ENCODE results near the gene ANAPC4.

Gene ANAPC4

DNA sequence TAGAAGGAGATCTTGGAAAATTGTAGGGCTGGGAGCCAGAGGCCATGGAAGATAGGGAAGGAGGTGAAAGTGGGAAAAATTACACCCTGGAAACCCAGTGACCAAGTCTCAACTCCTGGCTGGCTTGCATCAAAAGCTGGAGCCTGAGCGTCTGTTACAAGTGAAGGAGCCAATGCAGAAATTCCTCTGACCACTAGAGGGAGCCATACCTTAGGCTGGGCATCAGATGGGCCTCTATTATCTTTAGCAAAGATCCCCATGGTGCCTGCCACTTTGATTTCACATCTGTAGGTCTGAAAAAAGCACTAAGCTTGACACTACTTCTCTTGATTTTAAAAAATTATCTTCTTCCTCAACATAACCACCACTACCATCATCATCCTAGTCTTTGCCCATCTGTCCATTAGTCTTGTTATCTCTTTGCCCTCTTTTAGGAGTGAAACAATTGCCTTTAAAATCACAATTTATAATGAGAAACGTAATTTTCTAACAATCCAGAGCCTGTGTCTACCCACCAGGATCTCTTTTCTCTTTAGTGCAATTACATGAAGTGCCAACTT lies 62.9 kb downstream of the ANAPC4 start:
- peak; percentile 67; the same call in 2 of the 3 replicates for ATAC-seq (ENCODE audit: low read depth)
- Histone ChIP-seq H3K4me3 (ENCODE audit: severe bottlenecking) (no peak overlapping the region), H3K27ac (ENCODE audit: poor library complexity, severe bottlenecking) (no peak overlapping the region), H3K4me1 (ENCODE audit: insufficient read depth, poor library complexity, severe bottlenecking) (no peaks in the 10 kb centered on the region), H3K36me3 (ENCODE audit: low read depth) (no peaks in the 10 kb centered on the region), H3K27me3 (ENCODE audit: insufficient read depth, poor library complexity, severe bottlenecking) (no peaks in the 10 kb centered on the region), H3K9me3 (ENCODE audit: severe bottlenecking) (no peaks in the 10 kb centered on the region)
- TF ChIP-seq, protein P1, sequence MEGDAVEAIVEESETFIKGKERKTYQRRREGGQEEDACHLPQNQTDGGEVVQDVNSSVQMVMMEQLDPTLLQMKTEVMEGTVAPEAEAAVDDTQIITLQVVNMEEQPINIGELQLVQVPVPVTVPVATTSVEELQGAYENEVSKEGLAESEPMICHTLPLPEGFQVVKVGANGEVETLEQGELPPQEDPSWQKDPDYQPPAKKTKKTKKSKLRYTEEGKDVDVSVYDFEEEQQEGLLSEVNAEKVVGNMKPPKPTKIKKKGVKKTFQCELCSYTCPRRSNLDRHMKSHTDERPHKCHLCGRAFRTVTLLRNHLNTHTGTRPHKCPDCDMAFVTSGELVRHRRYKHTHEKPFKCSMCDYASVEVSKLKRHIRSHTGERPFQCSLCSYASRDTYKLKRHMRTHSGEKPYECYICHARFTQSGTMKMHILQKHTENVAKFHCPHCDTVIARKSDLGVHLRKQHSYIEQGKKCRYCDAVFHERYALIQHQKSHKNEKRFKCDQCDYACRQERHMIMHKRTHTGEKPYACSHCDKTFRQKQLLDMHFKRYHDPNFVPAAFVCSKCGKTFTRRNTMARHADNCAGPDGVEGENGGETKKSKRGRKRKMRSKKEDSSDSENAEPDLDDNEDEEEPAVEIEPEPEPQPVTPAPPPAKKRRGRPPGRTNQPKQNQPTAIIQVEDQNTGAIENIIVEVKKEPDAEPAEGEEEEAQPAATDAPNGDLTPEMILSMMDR (IDR thresholded peaks at IDR 0.05; ENCODE audit: poor library complexity, severe bottlenecking), result peak; percentile 93
- DNase-seq (ENCODE audit: low spot score), result no peak

DNA sequence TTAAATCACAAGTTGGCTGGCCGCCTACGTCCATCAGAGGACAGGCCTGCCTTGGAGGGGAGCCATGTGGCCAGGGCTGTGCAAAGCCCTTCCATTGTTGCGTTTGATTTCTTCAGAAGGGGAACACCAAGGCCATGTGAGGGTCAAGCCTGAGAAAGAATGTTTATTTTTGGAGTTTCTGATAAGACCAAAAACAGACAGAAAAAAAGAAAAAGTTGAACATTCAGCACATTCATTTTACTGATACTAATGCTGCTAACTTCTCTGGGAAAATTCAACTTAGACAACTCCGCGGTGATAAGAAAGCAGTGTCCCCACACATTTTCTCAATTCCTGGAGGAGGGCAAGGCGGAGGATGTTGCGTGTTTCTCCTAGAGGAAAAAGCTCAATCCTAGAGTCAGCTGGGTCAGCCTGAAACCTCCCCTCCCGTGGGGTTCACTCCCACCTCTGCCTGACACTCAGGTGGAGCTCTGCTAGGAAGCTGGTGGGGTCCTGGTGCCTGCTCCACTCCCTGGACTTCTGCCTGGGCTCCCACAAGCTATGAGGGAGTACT lies 63.5 kb downstream of the ANAPC4 start:
- no peaks in the 10 kb centered on the region for H3K4me1 ChIP-seq (ENCODE audit: insufficient read depth, poor library complexity, severe bottlenecking)
- H3K4me3 ChIP-seq (ENCODE audit: severe bottlenecking), result no peak overlapping the region
- no peak overlapping the region for H3K27ac ChIP-seq (ENCODE audit: poor library complexity, severe bottlenecking)
- TF ChIP-seq, protein P1 (IDR thresholded peaks at IDR 0.05; ENCODE audit: poor library complexity, severe bottlenecking), result no peak
- no peaks in the 10 kb centered on the region for H3K27me3 ChIP-seq (ENCODE audit: insufficient read depth, poor library complexity, severe bottlenecking)
- H3K9me3 ChIP-seq (ENCODE audit: severe bottlenecking), result no peaks in the 10 kb centered on the region
- H3K36me3 ChIP-seq (ENCODE audit: low read depth), result no peaks in the 10 kb centered on the region
- no peak for DNase-seq (ENCODE audit: low spot score)
- ATAC-seq (ENCODE audit: low read depth), result no peak

DNA sequence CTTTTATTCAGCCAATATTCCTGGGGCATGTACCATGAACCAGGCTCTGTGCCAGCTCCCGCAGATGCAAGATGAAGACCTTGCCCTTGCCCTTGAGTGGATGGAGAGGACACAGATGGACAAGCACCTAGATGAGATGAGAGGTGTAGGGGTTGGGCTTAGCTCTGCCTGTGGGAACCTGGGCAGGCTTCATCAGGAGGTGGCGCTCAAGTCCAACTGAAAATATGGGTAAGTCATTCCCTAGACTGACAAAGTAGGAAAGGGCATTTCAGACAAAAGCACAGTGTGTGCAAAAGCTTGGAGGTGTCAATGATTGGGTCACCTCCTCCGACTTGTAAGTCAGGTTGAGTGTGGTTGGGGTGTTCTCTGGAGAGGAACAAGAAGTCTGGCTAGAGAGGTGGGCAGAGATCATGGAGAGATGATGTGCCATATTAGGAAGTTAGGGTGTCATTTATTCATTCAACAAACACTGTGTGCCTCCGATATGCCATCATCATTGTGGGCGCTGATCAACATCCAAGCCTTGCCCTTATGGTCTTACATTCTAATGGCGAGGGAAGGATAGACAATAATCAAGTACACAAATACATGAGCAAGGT lies 64.6 kb downstream of the ANAPC4 start:
- H3K36me3 ChIP-seq (ENCODE audit: low read depth), result no peaks in the 10 kb centered on the region
- H3K27me3 ChIP-seq (ENCODE audit: insufficient read depth, poor library complexity, severe bottlenecking), result no peaks in the 10 kb centered on the region
- H3K9me3 ChIP-seq (ENCODE audit: severe bottlenecking), result no peaks in the 10 kb centered on the region
- DNase-seq (ENCODE audit: low spot score) (no peak), ATAC-seq (ENCODE audit: low read depth) (peak; percentile 95)
- H3K4me3 ChIP-seq (ENCODE audit: severe bottlenecking), result no peak overlapping the region
- TF ChIP-seq, protein P1 (IDR thresholded peaks at IDR 0.05; ENCODE audit: poor library complexity, severe bottlenecking), result peak; percentile 82
- H3K27ac ChIP-seq (ENCODE audit: poor library complexity, severe bottlenecking), result no peak overlapping the region
- no peaks in the 10 kb centered on the region for H3K4me1 ChIP-seq (ENCODE audit: insufficient read depth, poor library complexity, severe bottlenecking)

DNA sequence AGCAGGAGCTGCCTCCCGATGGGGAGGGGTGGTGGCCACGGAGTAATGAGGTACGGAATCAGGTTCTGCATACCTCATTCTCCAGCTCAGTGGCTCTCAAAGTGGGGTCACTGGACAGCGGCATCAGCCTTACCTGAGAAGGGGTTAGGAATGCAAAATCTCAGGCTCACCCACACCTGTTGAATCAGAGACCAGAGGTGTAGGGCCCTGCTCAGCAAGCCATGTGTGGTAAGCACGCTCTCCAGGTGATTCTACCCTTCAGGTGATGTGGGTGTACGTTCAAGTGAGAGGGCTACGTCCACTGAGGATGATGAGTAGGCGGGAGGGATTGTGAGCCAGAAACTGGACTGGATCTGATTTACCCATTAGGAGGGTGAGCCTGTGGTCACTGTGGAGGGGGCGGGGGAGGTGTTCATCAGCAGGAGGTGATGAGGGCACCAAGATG lies 65.8 kb downstream of the ANAPC4 start:
- DNase-seq (ENCODE audit: low spot score) (no peak), ATAC-seq (ENCODE audit: low read depth) (no peak)
- H3K9me3 ChIP-seq (ENCODE audit: severe bottlenecking), result no peaks in the 10 kb centered on the region
- no peaks in the 10 kb centered on the region for H3K36me3 ChIP-seq (ENCODE audit: low read depth)
- TF ChIP-seq, protein P1 (IDR thresholded peaks at IDR 0.05; ENCODE audit: poor library complexity, severe bottlenecking), result no peak
- H3K4me1 ChIP-seq (ENCODE audit: insufficient read depth, poor library complexity, severe bottlenecking), result no peaks in the 10 kb centered on the region
- H3K27me3 ChIP-seq (ENCODE audit: insufficient read depth, poor library complexity, severe bottlenecking), result no peaks in the 10 kb centered on the region
- H3K27ac ChIP-seq (ENCODE audit: poor library complexity, severe bottlenecking), result no peak overlapping the region
- H3K4me3 ChIP-seq (ENCODE audit: severe bottlenecking), result no peak overlapping the region

DNA sequence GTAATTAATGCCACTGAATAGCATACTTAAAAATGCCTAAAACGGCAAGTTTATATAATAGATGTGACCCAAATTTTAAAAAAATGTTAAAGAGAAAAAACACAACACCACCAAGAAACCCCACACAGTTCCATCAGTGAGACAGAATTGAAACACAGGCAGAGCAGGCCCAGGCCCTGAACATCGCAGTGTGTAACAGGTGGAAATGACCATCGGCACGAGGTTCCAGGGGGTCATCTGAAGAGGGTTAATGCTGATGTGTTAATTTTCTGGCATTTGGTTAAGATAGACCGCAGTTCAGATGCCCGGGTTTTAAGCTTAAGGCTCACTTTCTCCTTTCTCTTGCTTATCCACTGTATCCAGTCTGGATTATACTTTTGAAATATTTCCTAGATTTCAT lies 66.8 kb downstream of the ANAPC4 start:
- ATAC-seq (ENCODE audit: low read depth), result no peak
- Histone ChIP-seq H3K4me3 (ENCODE audit: severe bottlenecking) (no peak overlapping the region), H3K36me3 (ENCODE audit: low read depth) (no peaks in the 10 kb centered on the region), H3K4me1 (ENCODE audit: insufficient read depth, poor library complexity, severe bottlenecking) (no peaks in the 10 kb centered on the region), H3K9me3 (ENCODE audit: severe bottlenecking) (no peaks in the 10 kb centered on the region), H3K27me3 (ENCODE audit: insufficient read depth, poor library complexity, severe bottlenecking) (no peaks in the 10 kb centered on the region), H3K27ac (ENCODE audit: poor library complexity, severe bottlenecking) (no peak overlapping the region)
- DNase-seq (ENCODE audit: low spot score), result no peak
- TF ChIP-seq, protein P1 (IDR thresholded peaks at IDR 0.05; ENCODE audit: poor library complexity, severe bottlenecking), result no peak
